Muscle of arm (tissue), 12 donors: ENCODE results near the gene ZNF423. TPM values are rescaled to one million over a fixed set of nuclear protein-coding genes. Genes with fewer than 3 reads are reported as not detected.

Source experiments
- DNase-seq: peaks from one replicate; pipeline ENCODE4 v3.0.0-alpha.2; 2013
- polyA plus RNA-seq, 12 donors: library from polyadenylated mRNA; unstranded; fragments of 120-200 nt; gene quantifications; one replicate each; pipeline ENCODE4 v1.2.1, GENCODE V29; 2013; ENCODE audit not compliant: insufficient read length in 12 of 12

ZNF423 gene
- polyA plus RNA-seq, 12 donors = 22.6 to 37.5 (median 25.9) TPM; not detected in 1

- DNase-seq = no peak
These were observed 224.5 kb downstream of the ZNF423 start for GRCh38 chr16:49631187-49632041.

- no peak for DNase-seq
These were observed 225.1 kb downstream of the ZNF423 start for GRCh38 chr16:49630783-49631182.

- no peak for DNase-seq
These were observed 226.1 kb downstream of the ZNF423 start for GRCh38 chr16:49629851-49630250.

- no peak for DNase-seq
These were observed 227.8 kb downstream of the ZNF423 start for GRCh38 chr16:49628148-49628547.

GRCh38 chr16:49625311-49626065, 230.4 kb downstream of the ZNF423 start:
- DNase-seq = no peak

- no peak for DNase-seq
These were observed 232.2 kb downstream of the ZNF423 start for GRCh38 chr16:49623501-49624266.

GRCh38 chr16:49622421-49623402, 233.2 kb downstream of the ZNF423 start:
- no peak for DNase-seq

- no peak for DNase-seq
These were observed 233.9 kb downstream of the ZNF423 start for GRCh38 chr16:49622084-49622390.

- DNase-seq = no peak
These were observed 234.4 kb downstream of the ZNF423 start for GRCh38 chr16:49621241-49622083.

- DNase-seq = no peak
These were observed 235.1 kb downstream of the ZNF423 start for GRCh38 chr16:49620869-49621240.

- DNase-seq = no peak
These were observed 235.6 kb downstream of the ZNF423 start for GRCh38 chr16:49620158-49620868.

- no peak for DNase-seq
These were observed 236.1 kb downstream of the ZNF423 start for GRCh38 chr16:49619811-49620157.

- no peak for DNase-seq
These were observed 237.0 kb downstream of the ZNF423 start for GRCh38 chr16:49618955-49619354.

- no peak for DNase-seq
These were observed 238.1 kb downstream of the ZNF423 start for GRCh38 chr16:49617710-49618330.

GRCh38 chr16:49617016-49617629, 238.8 kb downstream of the ZNF423 start:
- no peak for DNase-seq

- DNase-seq = no peak
These were observed 240.3 kb downstream of the ZNF423 start for GRCh38 chr16:49615576-49615975.

GRCh38 chr16:49610983-49611382, 244.9 kb downstream of the ZNF423 start:
- DNase-seq = no peak

- DNase-seq = no peak
These were observed 247.1 kb downstream of the ZNF423 start for GRCh38 chr16:49608779-49609178.

GRCh38 chr16:49608098-49608497, 247.8 kb downstream of the ZNF423 start:
- DNase-seq = no peak
